Cardiac muscle cell (in vitro differentiated cells and primary cell): ENCODE data around the gene AADACL3. TPM values are rescaled to one million over a fixed set of nuclear protein-coding genes. Genes with fewer than 3 reads are reported as not detected.

Experiments used
- DNase-seq, 2 donors: peaks; one replicate each; pipeline versions ENCODE4 v3.0.0 to v3.0.0-alpha.2; 2010 to 2017; ENCODE audit warnings: low read depth in 1 of 2, low spot score in 1 of 2
- H3K27ac ChIP-seq: fragments of 200-600 bp; sonication (generic); 2 replicates; pipeline ENCODE4 v1.5.1; 2016
- H3K27me3 ChIP-seq: fragments of 200-600 bp; sonication (generic); 2 replicates; pipeline ENCODE4 v1.6.0; 2016; ENCODE audit warnings: control low read depth
- H3K36me3 ChIP-seq: fragments of 200-600 bp; sonication (generic); 2 replicates; pipeline ENCODE4 v1.5.1; 2016; ENCODE audit warnings: control low read depth
- H3K4me1 ChIP-seq: fragments of 200-600 bp; sonication (generic); 2 replicates; pipeline ENCODE4 v1.8.1; 2017; ENCODE audit warnings: low read depth, mild to moderate bottlenecking, mixed run types
- H3K4me3 ChIP-seq: fragments of 200-600 bp; sonication (generic); 2 replicates; pipeline ENCODE4 v1.5.1; 2016; ENCODE audit warnings: mild to moderate bottlenecking
- H3K9me3 ChIP-seq: fragments of 200-600 bp; sonication (generic); 2 replicates; pipeline ENCODE4 v1.5.1; 2017; ENCODE audit warnings: low read depth, mild to moderate bottlenecking, control low read depth
- polyA plus RNA-seq: library from polyadenylated mRNA; unstranded; fragments of >200 nt; fragmentation: Nextera tagmentation; extraction: Ambion mirVana; gene quantifications from 2 replicates; pipeline ENCODE4 v1.2.1, GENCODE V29; 2016
- total RNA-seq: library from RNA; depleted of rRNA; stranded (reverse); fragments of >200 nt; gene quantifications from 2 replicates; pipeline ENCODE4 v1.2.3, GENCODE V29; 2016
- TF ChIP-seq, protein P1 (sequence below): IDR thresholded peaks from 2 replicates; pipeline ENCODE4 v1.5.1; 2012; ENCODE audit warnings: low read depth, mild to moderate bottlenecking, low read length

AADACL3 gene
- total and polyA plus RNA-seq, 2 experiments from 2014 or later, result not detected

DNA sequence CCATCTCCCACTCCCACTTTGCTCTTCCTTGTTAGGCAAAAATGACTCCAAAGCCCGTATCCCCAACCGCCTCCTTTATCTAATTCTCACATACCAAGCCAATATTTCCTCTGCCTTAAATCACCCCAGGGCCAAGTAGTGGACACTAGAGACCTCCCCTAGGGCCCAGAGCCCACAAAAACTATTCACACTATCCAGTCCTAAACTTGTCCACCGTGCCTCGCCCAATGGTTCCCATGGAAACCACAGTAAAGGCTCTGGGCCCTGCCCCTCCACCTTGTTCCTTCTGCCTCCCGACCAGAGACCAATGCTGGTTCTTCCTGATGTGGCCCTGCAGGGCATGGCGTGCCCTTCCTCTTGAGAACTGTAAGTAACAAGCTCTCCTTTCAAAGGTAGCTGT, 41.9 kb downstream of the AADACL3 start:
- H3K9me3 ChIP-seq, result no peaks in the 10 kb centered on the region
- TF ChIP-seq, protein P1, sequence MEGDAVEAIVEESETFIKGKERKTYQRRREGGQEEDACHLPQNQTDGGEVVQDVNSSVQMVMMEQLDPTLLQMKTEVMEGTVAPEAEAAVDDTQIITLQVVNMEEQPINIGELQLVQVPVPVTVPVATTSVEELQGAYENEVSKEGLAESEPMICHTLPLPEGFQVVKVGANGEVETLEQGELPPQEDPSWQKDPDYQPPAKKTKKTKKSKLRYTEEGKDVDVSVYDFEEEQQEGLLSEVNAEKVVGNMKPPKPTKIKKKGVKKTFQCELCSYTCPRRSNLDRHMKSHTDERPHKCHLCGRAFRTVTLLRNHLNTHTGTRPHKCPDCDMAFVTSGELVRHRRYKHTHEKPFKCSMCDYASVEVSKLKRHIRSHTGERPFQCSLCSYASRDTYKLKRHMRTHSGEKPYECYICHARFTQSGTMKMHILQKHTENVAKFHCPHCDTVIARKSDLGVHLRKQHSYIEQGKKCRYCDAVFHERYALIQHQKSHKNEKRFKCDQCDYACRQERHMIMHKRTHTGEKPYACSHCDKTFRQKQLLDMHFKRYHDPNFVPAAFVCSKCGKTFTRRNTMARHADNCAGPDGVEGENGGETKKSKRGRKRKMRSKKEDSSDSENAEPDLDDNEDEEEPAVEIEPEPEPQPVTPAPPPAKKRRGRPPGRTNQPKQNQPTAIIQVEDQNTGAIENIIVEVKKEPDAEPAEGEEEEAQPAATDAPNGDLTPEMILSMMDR, result no peak
- no peak overlapping the region for H3K27ac ChIP-seq
- H3K36me3 ChIP-seq, result no peaks in the 10 kb centered on the region
- H3K4me1 ChIP-seq, result no peaks in the 10 kb centered on the region
- DNase-seq, result no peak
- H3K27me3 ChIP-seq, result no peaks in the 10 kb centered on the region
- H3K4me3 ChIP-seq, result no peak overlapping the region

DNA sequence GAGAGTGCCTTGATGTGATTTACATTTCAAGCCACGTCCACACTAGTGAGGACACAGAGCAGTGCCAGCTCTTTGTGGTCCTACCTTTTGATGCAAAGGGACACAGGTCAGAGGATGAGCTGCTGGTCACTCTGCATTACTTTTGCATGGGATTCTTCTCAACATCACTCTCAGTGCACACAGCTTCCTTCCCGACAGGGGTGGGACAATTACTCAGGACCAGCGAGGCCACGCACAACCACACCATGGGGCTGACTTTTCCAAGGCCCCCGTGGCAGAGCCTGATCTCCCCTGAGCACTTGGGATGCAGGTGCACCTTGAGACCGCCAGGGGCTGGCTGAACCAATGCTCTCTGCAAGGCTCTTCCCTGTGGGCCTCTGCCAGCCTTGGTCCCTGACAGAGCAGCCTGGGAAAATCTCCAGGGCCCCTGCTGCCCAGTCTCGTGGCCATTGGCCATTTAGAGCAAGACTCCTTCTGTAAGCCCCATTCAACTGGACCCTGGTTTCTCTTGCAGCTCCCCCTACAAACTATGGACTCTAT, 44.4 kb downstream of the AADACL3 start:
- no peaks in the 10 kb centered on the region for H3K36me3 ChIP-seq
- H3K27me3 ChIP-seq, result no peaks in the 10 kb centered on the region
- H3K9me3 ChIP-seq, result no peaks in the 10 kb centered on the region
- TF ChIP-seq, protein P1, result no peak
- H3K4me3 ChIP-seq, result no peak overlapping the region
- no peak for DNase-seq
- H3K4me1 ChIP-seq, result no peaks in the 10 kb centered on the region
- no peak overlapping the region for H3K27ac ChIP-seq

DNA sequence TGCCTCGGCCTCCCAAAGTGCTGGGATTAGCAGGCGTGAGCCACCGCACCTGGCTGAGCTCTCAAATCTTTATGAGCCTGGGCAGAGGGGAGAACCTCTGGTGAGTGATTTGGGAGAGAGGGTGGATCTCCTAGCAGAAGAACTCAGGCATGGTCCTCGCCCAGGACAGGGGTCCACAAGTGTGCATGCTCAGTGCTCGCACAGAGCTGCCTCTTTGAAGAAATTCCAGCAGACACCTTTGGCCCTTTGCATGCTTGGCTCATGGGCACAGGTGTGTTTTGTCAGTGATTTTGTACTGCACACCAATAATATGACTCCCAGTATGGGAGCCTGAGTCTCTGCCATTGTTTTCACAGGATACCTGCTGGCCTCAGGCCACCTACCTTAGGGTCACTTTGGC, 45.9 kb downstream of the AADACL3 start:
- Histone ChIP-seq H3K4me3 (no peak overlapping the region), H3K27me3 (no peaks in the 10 kb centered on the region), H3K27ac (no peak overlapping the region), H3K9me3 (no peaks in the 10 kb centered on the region), H3K36me3 (no peaks in the 10 kb centered on the region), H3K4me1 (no peaks in the 10 kb centered on the region)
- no peak for DNase-seq
- TF ChIP-seq, protein P1, result no peak

DNA sequence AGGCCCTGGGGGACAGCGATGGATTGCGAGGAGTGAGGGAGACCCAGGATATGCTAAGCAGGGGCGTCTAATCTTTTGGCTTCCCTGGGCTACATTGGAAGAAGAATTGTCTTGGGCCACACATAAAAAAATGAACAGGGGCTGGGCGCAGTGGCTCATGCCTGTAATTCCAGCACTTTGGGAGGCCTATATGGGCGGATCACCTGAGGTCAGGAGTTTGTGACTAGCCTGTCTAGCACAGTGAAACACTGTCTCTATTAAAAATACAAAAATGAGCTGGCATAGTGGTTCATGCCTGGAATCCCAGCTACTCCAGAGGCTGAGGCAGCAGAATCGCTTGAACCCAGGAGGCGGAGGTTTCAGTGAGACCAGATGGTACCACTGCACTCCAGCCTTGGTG, 46.9 kb downstream of the AADACL3 start:
- H3K9me3 ChIP-seq, result no peaks in the 10 kb centered on the region
- DNase-seq, result no peak
- H3K4me1 ChIP-seq, result no peaks in the 10 kb centered on the region
- no peaks in the 10 kb centered on the region for H3K27me3 ChIP-seq
- TF ChIP-seq, protein P1, result no peak
- H3K27ac ChIP-seq, result no peak overlapping the region
- H3K4me3 ChIP-seq, result no peak overlapping the region
- no peaks in the 10 kb centered on the region for H3K36me3 ChIP-seq

DNA sequence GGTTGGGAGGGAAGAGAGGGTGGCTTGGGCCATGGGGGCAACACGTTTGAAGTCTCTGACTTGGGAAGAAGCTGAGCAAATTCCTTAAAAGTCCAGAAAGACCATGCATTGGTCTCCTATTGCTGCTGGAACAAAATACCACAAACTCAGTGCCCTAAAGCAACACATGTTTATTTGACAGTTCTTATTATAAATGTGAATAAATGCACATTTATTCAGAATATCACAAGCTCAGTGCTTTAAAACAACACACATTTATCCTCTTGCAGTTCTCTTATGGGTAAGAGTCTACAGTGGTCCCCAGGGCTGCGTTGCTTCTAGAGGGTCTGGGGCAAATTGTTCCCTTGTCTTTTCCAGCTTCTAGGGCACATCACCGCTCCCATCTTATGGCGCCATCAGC, 47.6 kb downstream of the AADACL3 start:
- no peak overlapping the region for H3K27ac ChIP-seq
- no peak for DNase-seq
- TF ChIP-seq, protein P1, result no peak

DNA sequence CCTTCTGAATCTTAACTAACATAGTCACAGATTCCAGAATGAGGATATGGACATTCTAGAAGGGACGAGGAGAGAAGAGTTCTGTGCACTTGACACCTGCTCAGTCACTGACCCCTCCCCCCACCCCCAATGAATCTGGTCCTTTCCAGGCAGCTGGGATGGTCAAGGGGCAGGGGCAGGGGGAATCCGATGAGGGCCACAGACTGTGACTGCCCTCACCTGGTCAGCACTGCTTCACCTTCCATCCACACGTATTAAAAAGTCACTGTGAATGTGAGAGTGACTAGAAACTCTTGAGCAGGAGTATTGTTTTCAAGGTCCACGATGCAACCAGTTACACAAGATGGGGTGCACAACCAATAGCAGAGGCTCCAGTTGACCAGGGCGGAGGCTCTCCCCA, 48.1 kb downstream of the AADACL3 start:
- Histone ChIP-seq H3K27ac (no peak overlapping the region), H3K9me3 (no peaks in the 10 kb centered on the region), H3K4me3 (no peak overlapping the region), H3K36me3 (no peaks in the 10 kb centered on the region), H3K4me1 (no peaks in the 10 kb centered on the region), H3K27me3 (no peaks in the 10 kb centered on the region)
- DNase-seq, result no peak
- TF ChIP-seq, protein P1, result no peak

More for the DNA sequence above, 47.6 kb downstream of the AADACL3 start:
- no peaks in the 10 kb centered on the region for H3K9me3 ChIP-seq
- H3K4me1 ChIP-seq, result no peaks in the 10 kb centered on the region
- no peaks in the 10 kb centered on the region for H3K27me3 ChIP-seq
- no peaks in the 10 kb centered on the region for H3K36me3 ChIP-seq
- no peak overlapping the region for H3K4me3 ChIP-seq
